Measurements from ENCODE around the gene CDH1.

DNA sequence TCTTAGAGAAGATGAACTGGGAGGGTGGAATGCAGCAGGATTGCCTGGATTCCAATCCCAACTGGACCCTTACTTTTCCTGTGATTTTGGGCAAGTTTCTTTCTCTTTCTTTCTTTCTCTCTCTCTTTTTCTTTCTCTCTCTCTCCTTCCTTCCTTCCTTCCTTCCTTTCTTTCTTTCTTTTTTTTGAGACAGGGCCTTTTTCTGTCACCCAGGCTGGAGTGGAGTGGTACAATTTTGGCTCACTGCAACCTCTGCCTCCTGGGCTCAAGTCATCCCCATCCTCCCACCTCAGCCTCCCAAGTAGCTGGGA, 20.5 kb downstream of the CDH1 start:
- TF ChIP-seq EZH2 (IDR thresholded peaks at IDR 0.05; ENCODE audit: low read depth, unreplicated experiment) (no peak), EZH2phosphoT487 (IDR thresholded peaks at IDR 0.05; ENCODE audit: unreplicated experiment) (no peak), CTCF (conservative IDR thresholded peaks at IDR 0.05; ENCODE audit: low read depth in 2 of 2) (no peak), POLR2AphosphoS5 (IDR thresholded peaks at IDR 0.05; ENCODE audit: low read depth) (no peak), STAT1 (IDR thresholded peaks at IDR 0.05; ENCODE audit: unreplicated experiment) (no peak)
- TF ChIP-seq, protein P1, sequence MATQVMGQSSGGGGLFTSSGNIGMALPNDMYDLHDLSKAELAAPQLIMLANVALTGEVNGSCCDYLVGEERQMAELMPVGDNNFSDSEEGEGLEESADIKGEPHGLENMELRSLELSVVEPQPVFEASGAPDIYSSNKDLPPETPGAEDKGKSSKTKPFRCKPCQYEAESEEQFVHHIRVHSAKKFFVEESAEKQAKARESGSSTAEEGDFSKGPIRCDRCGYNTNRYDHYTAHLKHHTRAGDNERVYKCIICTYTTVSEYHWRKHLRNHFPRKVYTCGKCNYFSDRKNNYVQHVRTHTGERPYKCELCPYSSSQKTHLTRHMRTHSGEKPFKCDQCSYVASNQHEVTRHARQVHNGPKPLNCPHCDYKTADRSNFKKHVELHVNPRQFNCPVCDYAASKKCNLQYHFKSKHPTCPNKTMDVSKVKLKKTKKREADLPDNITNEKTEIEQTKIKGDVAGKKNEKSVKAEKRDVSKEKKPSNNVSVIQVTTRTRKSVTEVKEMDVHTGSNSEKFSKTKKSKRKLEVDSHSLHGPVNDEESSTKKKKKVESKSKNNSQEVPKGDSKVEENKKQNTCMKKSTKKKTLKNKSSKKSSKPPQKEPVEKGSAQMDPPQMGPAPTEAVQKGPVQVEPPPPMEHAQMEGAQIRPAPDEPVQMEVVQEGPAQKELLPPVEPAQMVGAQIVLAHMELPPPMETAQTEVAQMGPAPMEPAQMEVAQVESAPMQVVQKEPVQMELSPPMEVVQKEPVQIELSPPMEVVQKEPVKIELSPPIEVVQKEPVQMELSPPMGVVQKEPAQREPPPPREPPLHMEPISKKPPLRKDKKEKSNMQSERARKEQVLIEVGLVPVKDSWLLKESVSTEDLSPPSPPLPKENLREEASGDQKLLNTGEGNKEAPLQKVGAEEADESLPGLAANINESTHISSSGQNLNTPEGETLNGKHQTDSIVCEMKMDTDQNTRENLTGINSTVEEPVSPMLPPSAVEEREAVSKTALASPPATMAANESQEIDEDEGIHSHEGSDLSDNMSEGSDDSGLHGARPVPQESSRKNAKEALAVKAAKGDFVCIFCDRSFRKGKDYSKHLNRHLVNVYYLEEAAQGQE (IDR thresholded peaks at IDR 0.05; ENCODE audit: unreplicated experiment) = no peak

Data from GM23338 (cell line).